ENCODE data around the gene APOBR.
"Not testable (repeated sequence)": the region's sequence is repeated elsewhere in the genome, so short reads cannot be mapped to it uniquely, and the experiment has no call there.

APOBR gene

GRCh38 chr16:28494121-28494851, at the start of gene APOBR:
Gene APOBR (plus strand): TSS chr16:28494643. CDS start chr16:28494682, 39 bp downstream.
- in situ Hi-C loops (cut with HindIII; ENCODE audit: low sequenced_read_pairs) = no loop called here
- DNase-seq (ENCODE audit: low read depth, low spot score) = no peak
- no peak within 1 kb of the TSS for H3K4me3 ChIP-seq (ENCODE audit: low read depth, low read length)
- no peak for TF ChIP-seq CTCF (IDR thresholded peaks at IDR 0.05; ENCODE audit: low read depth, low read length)

- in situ Hi-C loops (cut with HindIII; ENCODE audit: low sequenced_read_pairs); H3K4me3 ChIP-seq (ENCODE audit: low read depth, low read length); DNase-seq (ENCODE audit: low read depth, low spot score): not testable (repeated sequence)
Observed at GRCh38 chr16:28446388-28446787, 48.1 kb upstream of the APOBR start.

GRCh38 chr16:28447081-28447480, 47.4 kb upstream of the APOBR start:
- DNase-seq (ENCODE audit: low read depth, low spot score); H3K4me3 ChIP-seq (ENCODE audit: low read depth, low read length); in situ Hi-C loops (cut with HindIII; ENCODE audit: low sequenced_read_pairs): not testable (repeated sequence)

GRCh38 chr16:28473714-28474265, 20.7 kb upstream of the APOBR start:
- H3K4me3 ChIP-seq (ENCODE audit: low read depth, low read length) = no peak overlapping the region
- in situ Hi-C loops (cut with HindIII; ENCODE audit: low sequenced_read_pairs) = no loop called here
- TF ChIP-seq CTCF (IDR thresholded peaks at IDR 0.05; ENCODE audit: low read depth, low read length) = no peak
- DNase-seq (ENCODE audit: low read depth, low spot score) = no peak

GRCh38 chr16:28475221-28475620, 19.2 kb upstream of the APOBR start:
- DNase-seq (ENCODE audit: low read depth, low spot score) = no peak
- H3K4me3 ChIP-seq (ENCODE audit: low read depth, low read length) = no peak overlapping the region
- TF ChIP-seq CTCF (IDR thresholded peaks at IDR 0.05; ENCODE audit: low read depth, low read length) = no peak
- in situ Hi-C loops (cut with HindIII; ENCODE audit: low sequenced_read_pairs) = no loop called here

- no peak overlapping the region for H3K4me3 ChIP-seq (ENCODE audit: low read depth, low read length)
- in situ Hi-C loops (cut with HindIII; ENCODE audit: low sequenced_read_pairs) = no loop called here
- no peak for TF ChIP-seq CTCF (IDR thresholded peaks at IDR 0.05; ENCODE audit: low read depth, low read length)
- DNase-seq (ENCODE audit: low read depth, low spot score) = no peak
Observed at GRCh38 chr16:28477311-28477920, 17.0 kb upstream of the APOBR start.

GRCh38 chr16:28478506-28479180, 15.8 kb upstream of the APOBR start:
- in situ Hi-C loops (cut with HindIII; ENCODE audit: low sequenced_read_pairs) = no loop called here
- DNase-seq (ENCODE audit: low read depth, low spot score) = no peak
- no peak overlapping the region for H3K4me3 ChIP-seq (ENCODE audit: low read depth, low read length)
- TF ChIP-seq CTCF (IDR thresholded peaks at IDR 0.05; ENCODE audit: low read depth, low read length) = no peak

Measured in astrocyte of the spinal cord (primary cell).